MM.1S (cell line): Measurements from ENCODE around the gene DGAT2.

ENCODE experiments used
- DNase-seq: peaks from one replicate; pipeline ENCODE4 v3.0.0-alpha.2; 2015
- H2AFZ ChIP-seq: fragments of 300-600 bp; sonication (generic); 2 replicates; pipeline ENCODE4 v1.6.0; 2016; ENCODE audit warnings: antibody characterized with exemption, low read length
- H3F3A ChIP-seq: fragments of 300-600 bp; sonication (generic); 2 replicates; pipeline ENCODE4 v1.6.1; 2016; ENCODE audit warnings: mild to moderate bottlenecking, antibody characterized with exemption, low read length, moderate library complexity, mixed read lengths; ENCODE audit not compliant: insufficient read depth
- H3K27ac ChIP-seq: fragments of 300-600 bp; sonication (generic); 2 replicates; pipeline ENCODE4 v1.5.1; 2016; ENCODE audit warnings: mild to moderate bottlenecking, low read length
- H3K27me3 ChIP-seq: fragments of 300-600 bp; sonication (generic); replicated peaks from 2 replicates; pipeline ENCODE4 v1.6.0; 2016; ENCODE audit warnings: low read length; ENCODE audit not compliant: insufficient read depth
- H3K36me3 ChIP-seq: fragments of 300-600 bp; sonication (generic); replicated peaks from 2 replicates; pipeline ENCODE4 v1.6.1; 2016; ENCODE audit warnings: mild to moderate bottlenecking, low read length, mixed read lengths; ENCODE audit not compliant: insufficient read depth
- H3K4me1 ChIP-seq: fragments of 300-600 bp; sonication (generic); 2 replicates; pipeline ENCODE4 v1.6.1; 2016; ENCODE audit warnings: low read length, mixed read lengths
- H3K4me2 ChIP-seq: fragments of 300-600 bp; sonication (generic); 2 replicates; pipeline ENCODE4 v1.6.0; 2016; ENCODE audit warnings: low read depth, low read length
- H3K4me3 ChIP-seq: fragments of 300-600 bp; sonication (generic); 2 replicates; pipeline ENCODE4 v1.5.1; 2016; ENCODE audit warnings: low read length, mixed read lengths
- H3K79me2 ChIP-seq: fragments of 300-600 bp; sonication (generic); 2 replicates; pipeline ENCODE4 v1.6.1; 2016; ENCODE audit warnings: mixed run types, low read length, mixed read lengths
- H3K9ac ChIP-seq: fragments of 300-600 bp; sonication (generic); 2 replicates; pipeline ENCODE4 v1.6.1; 2016; ENCODE audit warnings: low read length, mixed read lengths
- H3K9me2 ChIP-seq: fragments of 300-600 bp; sonication (generic); replicated peaks from 2 replicates; pipeline ENCODE4 v1.6.1; 2016; ENCODE audit warnings: mild to moderate bottlenecking, low read length, mixed read lengths; ENCODE audit not compliant: insufficient read depth
- H3K9me3 ChIP-seq: fragments of 300-600 bp; sonication (generic); replicated peaks from 2 replicates; pipeline ENCODE4 v1.6.1; 2016; ENCODE audit warnings: mild to moderate bottlenecking, low read length, mixed read lengths; ENCODE audit not compliant: insufficient read depth
- H4K20me1 ChIP-seq: fragments of 300-600 bp; sonication (generic); 2 replicates; pipeline ENCODE4 v1.6.1; 2016; ENCODE audit warnings: mild to moderate bottlenecking, low read length, moderate library complexity, mixed read lengths; ENCODE audit not compliant: insufficient read depth
- EZH2 ChIP-seq: fragments of 300-600 bp; sonication (generic); optimal IDR thresholded peaks from 2 replicates; pipeline ENCODE3; 2017; ENCODE audit warnings: low read depth, mild to moderate bottlenecking, antibody characterized with exemption, low read length, mixed read lengths
- EZH2phosphoT487 ChIP-seq: fragments of 300-600 bp; sonication (generic); IDR thresholded peaks from 2 replicates; pipeline ENCODE4 v1.6.1; 2018; ENCODE audit warnings: antibody characterized with exemption, low read length
- TF ChIP-seq, protein P1 (sequence below): fragments of 300-600 bp; sonication (generic); IDR thresholded peaks from 2 replicates; pipeline ENCODE4 v1.5.1; 2016; ENCODE audit warnings: antibody characterized with exemption, low read length, mixed read lengths

The DGAT2 gene

DNA sequence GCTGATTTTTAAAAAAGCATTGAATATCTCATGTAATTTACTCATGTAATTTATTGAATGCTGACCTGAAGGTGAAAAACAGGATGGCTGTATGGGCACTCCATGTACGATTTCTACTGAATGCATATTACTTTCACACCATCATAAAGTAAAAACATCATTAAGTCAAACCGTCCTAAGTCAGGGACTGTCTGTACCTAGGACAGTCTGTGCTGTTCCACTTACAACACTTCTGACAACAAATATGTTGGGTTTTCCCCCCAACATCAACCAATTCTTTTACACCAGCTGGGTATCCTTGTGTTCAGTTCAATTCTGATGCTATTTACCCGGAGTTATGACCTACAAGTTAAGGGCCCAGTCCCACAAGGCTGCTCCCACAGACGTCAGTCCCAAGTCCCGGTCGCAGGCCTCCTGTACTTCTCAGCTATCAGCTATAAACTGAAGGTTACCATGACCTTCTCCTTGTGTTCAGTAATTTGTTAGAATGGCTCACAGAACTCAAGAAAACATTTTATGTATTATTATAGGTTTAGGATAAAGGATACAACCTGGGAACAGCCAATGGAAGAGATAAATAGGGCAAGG is 63.4 kb downstream of the DGAT2 start:
- Histone ChIP-seq H3K79me2 (peaks cover 30% of the 10 kb centered on the region), H3K27me3 (no peaks in the 10 kb centered on the region), H3K4me2 (no peak overlapping the region), H3K9me3 (no peaks in the 10 kb centered on the region), H3K9me2 (no peaks in the 10 kb centered on the region), H3F3A (no peaks in the 10 kb centered on the region), H2AFZ (no peak overlapping the region), H3K27ac (no peak overlapping the region), H3K4me1 (no peaks in the 10 kb centered on the region), H4K20me1 (no peaks in the 10 kb centered on the region), H3K9ac (no peak overlapping the region), H3K36me3 (no peaks in the 10 kb centered on the region), H3K4me3 (no peak overlapping the region)
- no peak for DNase-seq
- no peak for TF ChIP-seq EZH2phosphoT487

DNA sequence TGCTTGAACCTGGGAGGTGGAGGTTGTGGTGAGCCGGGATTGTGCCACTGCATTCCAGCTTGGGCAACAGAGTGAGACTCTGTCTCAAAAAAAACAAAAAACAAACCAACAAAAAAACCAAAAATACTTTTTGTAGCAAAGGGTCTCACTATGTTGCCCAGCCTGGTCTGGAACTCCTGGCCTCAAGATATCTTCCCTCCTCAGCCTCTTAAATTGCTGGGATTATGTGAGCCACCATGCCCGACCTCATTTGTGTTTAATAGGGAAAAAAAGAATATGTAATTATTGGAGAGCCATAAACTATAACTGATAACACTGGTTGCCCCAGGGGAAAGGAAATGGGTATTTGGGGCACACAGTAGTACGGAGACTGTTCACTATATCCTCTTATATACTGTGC is 66.2 kb downstream of the DGAT2 start:
- no peaks in the 10 kb centered on the region for H3K9me2 ChIP-seq
- H3K4me3 ChIP-seq = no peak overlapping the region
- TF ChIP-seq EZH2phosphoT487 (no peak), EZH2 (no peak)
- TF ChIP-seq, protein P1, sequence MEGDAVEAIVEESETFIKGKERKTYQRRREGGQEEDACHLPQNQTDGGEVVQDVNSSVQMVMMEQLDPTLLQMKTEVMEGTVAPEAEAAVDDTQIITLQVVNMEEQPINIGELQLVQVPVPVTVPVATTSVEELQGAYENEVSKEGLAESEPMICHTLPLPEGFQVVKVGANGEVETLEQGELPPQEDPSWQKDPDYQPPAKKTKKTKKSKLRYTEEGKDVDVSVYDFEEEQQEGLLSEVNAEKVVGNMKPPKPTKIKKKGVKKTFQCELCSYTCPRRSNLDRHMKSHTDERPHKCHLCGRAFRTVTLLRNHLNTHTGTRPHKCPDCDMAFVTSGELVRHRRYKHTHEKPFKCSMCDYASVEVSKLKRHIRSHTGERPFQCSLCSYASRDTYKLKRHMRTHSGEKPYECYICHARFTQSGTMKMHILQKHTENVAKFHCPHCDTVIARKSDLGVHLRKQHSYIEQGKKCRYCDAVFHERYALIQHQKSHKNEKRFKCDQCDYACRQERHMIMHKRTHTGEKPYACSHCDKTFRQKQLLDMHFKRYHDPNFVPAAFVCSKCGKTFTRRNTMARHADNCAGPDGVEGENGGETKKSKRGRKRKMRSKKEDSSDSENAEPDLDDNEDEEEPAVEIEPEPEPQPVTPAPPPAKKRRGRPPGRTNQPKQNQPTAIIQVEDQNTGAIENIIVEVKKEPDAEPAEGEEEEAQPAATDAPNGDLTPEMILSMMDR = no peak
- no peaks in the 10 kb centered on the region for H4K20me1 ChIP-seq
- no peak for DNase-seq
- H3K4me2 ChIP-seq = no peak overlapping the region
- no peaks in the 10 kb centered on the region for H3K4me1 ChIP-seq
- no peaks in the 10 kb centered on the region for H3K27me3 ChIP-seq
- no peaks in the 10 kb centered on the region for H3K9me3 ChIP-seq
- H3F3A ChIP-seq = no peaks in the 10 kb centered on the region
- H2AFZ ChIP-seq = no peak overlapping the region
- H3K79me2 ChIP-seq = peaks cover 15% of the 10 kb centered on the region
- no peak overlapping the region for H3K9ac ChIP-seq
- H3K27ac ChIP-seq = no peak overlapping the region
- no peaks in the 10 kb centered on the region for H3K36me3 ChIP-seq

DNA sequence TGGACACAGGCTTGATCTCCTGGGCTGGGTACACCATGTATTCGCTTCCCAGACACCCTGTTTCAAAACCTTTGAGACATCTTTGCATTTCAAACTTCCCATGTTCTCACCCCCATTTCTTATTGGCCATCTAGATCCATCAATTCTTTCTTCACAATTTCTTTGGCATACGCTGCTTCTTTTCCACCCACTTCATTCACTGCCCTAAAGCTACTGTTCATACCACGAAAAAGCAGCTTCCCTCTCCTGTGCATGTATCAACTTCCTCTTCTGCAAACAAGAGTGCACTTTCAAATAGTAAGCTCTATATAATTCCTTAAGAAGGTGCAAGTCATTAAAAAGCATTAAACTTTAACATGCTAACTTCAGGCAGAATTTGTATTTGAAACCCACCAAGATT is 67.8 kb downstream of the DGAT2 start:
- Histone ChIP-seq H3K4me2 (no peak overlapping the region), H3K9me2 (no peaks in the 10 kb centered on the region), H3K79me2 (0 out of 2 replicates have a peak, but pooled peaks cover 9% of the 10 kb centered on the region)

DNA sequence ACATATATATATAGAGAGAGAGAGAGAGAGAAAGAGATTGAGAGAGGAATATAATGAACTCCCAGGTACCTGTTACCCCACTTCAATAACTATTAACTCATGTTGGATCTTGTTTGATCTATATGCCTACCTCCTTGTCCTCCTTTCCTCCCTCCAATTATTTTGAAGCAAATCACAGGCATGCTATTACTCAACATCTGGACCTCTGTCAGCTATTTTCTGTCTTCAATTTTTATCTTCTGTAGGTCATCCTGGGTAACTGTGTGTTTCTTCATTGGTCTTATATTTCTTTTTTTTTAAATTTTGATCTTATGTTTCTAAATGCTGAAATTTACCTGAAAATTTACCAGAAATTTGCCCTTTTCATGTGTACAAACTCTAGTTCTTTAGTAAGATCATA is 71.3 kb downstream of the DGAT2 start:
- Histone ChIP-seq H3F3A (no peaks in the 10 kb centered on the region), H3K27me3 (no peaks in the 10 kb centered on the region), H3K9me3 (no peaks in the 10 kb centered on the region), H3K79me2 (peaks cover 18% of the 10 kb centered on the region; the same call in 1 of the 2 replicates), H3K9me2 (no peaks in the 10 kb centered on the region), H3K36me3 (no peaks in the 10 kb centered on the region), H3K4me1 (no peaks in the 10 kb centered on the region), H2AFZ (no peak overlapping the region), H4K20me1 (no peaks in the 10 kb centered on the region), H3K27ac (no peak overlapping the region), H3K4me3 (no peak overlapping the region), H3K4me2 (no peak overlapping the region), H3K9ac (no peak overlapping the region)
- DNase-seq = no peak
- TF ChIP-seq EZH2phosphoT487 (no peak), EZH2 (no peak)
- TF ChIP-seq, protein P1 = no peak

More for the DNA sequence above, 67.8 kb downstream of the DGAT2 start:
- TF ChIP-seq EZH2phosphoT487 (no peak), EZH2 (no peak)
- TF ChIP-seq, protein P1 = no peak
- Histone ChIP-seq H3K27ac (no peak overlapping the region), H3K36me3 (no peaks in the 10 kb centered on the region), H3F3A (no peaks in the 10 kb centered on the region), H3K27me3 (no peaks in the 10 kb centered on the region), H4K20me1 (no peaks in the 10 kb centered on the region), H3K4me3 (no peak overlapping the region), H3K4me1 (no peaks in the 10 kb centered on the region), H3K9me3 (no peaks in the 10 kb centered on the region), H2AFZ (no peak overlapping the region), H3K9ac (no peak overlapping the region)
- DNase-seq = no peak
